HepG2 (cell line): ENCODE results near the gene PLVAP. TPM values are rescaled to one million over a fixed set of nuclear protein-coding genes. Genes with fewer than 3 reads are reported as not detected.

ENCODE experiments used
- CEBPZ ChIP-seq: IDR thresholded peaks from 2 replicates; pipeline ENCODE4 v1.6.1; 2012; ENCODE audit warnings: low read length, improper control_type of control experiment
- CERS6 ChIP-seq: sonication (generic); formaldehyde crosslinking; IDR thresholded peaks from 2 replicates; pipeline ENCODE4 v1.5.0; 2020; ENCODE audit warnings: missing genetic modification reagents
- CTCF ChIP-seq: sonication (generic); formaldehyde crosslinking; IDR thresholded peaks from 2 replicates; pipeline ENCODE4 v1.5.0; 2020; ENCODE audit warnings: mild to moderate bottlenecking, missing genetic modification reagents, moderate library complexity
- GABPA ChIP-seq, 2 experiments: IDR thresholded peaks; 2 replicates each; pipeline ENCODE4 v1.6.1; 2011 to 2016; ENCODE audit warnings: low read depth in 2 of 2, low read length in 1 of 2, missing biosample characterization in 1 of 2, missing genetic modification characterization in 1 of 2
- MNT ChIP-seq: fragments of 450-650 bp; IDR thresholded peaks from 2 replicates; pipeline ENCODE4 v1.6.1; 2016
- MXD4 ChIP-seq: IDR thresholded peaks from 2 replicates; pipeline ENCODE4 v1.6.1; 2016; ENCODE audit warnings: mild to moderate bottlenecking, missing biosample characterization, missing genetic modification reagents
- PCBP1 ChIP-seq: fragments of 200-400 bp; formaldehyde crosslinking; IDR thresholded peaks from 2 replicates; pipeline ENCODE4 v1.6.1; 2017; ENCODE audit warnings: mild to moderate bottlenecking, low read depth, low read length, borderline replicate concordance
- SNAI1 ChIP-seq: sonication (generic); formaldehyde crosslinking; IDR thresholded peaks from 2 replicates; pipeline ENCODE4 v1.5.0; 2020; ENCODE audit warnings: mild to moderate bottlenecking, missing genetic modification reagents, borderline replicate concordance
- SOX5 ChIP-seq: IDR thresholded peaks from 2 replicates; pipeline ENCODE4 v1.6.1; 2016; ENCODE audit warnings: borderline replicate concordance
- SP4 ChIP-seq: sonication (generic); formaldehyde crosslinking; IDR thresholded peaks from 2 replicates; pipeline ENCODE4 v1.8.1; 2023; ENCODE audit warnings: mild to moderate bottlenecking, missing genetic modification reagents
- STAG1 ChIP-seq: sonication (generic); formaldehyde crosslinking; IDR thresholded peaks from 2 replicates; pipeline ENCODE4 v1.4.0; 2020; ENCODE audit warnings: missing genetic modification reagents
- TP53 ChIP-seq: sonication (generic); formaldehyde crosslinking; conservative IDR thresholded peaks from 2 replicates; pipeline ENCODE4 v1.4.0; 2020; ENCODE audit warnings: missing genetic modification reagents
- ZBTB49 ChIP-seq: sonication (generic); formaldehyde crosslinking; IDR thresholded peaks from 2 replicates; pipeline ENCODE4 v1.4.0; 2020; ENCODE audit warnings: missing genetic modification reagents, borderline replicate concordance
- ZNF33B ChIP-seq: sonication (generic); formaldehyde crosslinking; IDR thresholded peaks from 2 replicates; pipeline ENCODE4 v1.5.1; 2020; ENCODE audit warnings: mild to moderate bottlenecking, missing genetic modification reagents
- ZNF546 ChIP-seq: sonication (generic); formaldehyde crosslinking; conservative IDR thresholded peaks from 2 replicates; pipeline ENCODE4 v1.8.1; 2023; ENCODE audit warnings: mild to moderate bottlenecking, missing genetic modification reagents
- ZNF549 ChIP-seq: sonication (generic); formaldehyde crosslinking; IDR thresholded peaks from 2 replicates; pipeline ENCODE4 v1.5.0; 2020; ENCODE audit warnings: missing genetic modification reagents
- ZNF691 ChIP-seq: sonication (generic); formaldehyde crosslinking; IDR thresholded peaks from 2 replicates; pipeline ENCODE4 v1.4.0; 2020; ENCODE audit warnings: missing genetic modification reagents, low read depth, mild to moderate bottlenecking, borderline replicate concordance
- ZNF749 ChIP-seq: sonication (generic); formaldehyde crosslinking; IDR thresholded peaks from 2 replicates; pipeline ENCODE4 v1.8.0; 2022; ENCODE audit warnings: mild to moderate bottlenecking, missing genetic modification reagents, moderate library complexity, borderline replicate concordance
- polyA plus RNA-seq, 8 experiments: library from polyadenylated mRNA; depleted of rRNA in 3 of 8; stranded (reverse) in 7 of 8; unstranded in 1 of 8; fragments of >200 nt; fragmentation: Illumina TruSeq in 4 of 8; extraction: Trizol in 4 of 8; gene quantifications; 2 replicates each; pipeline versions ENCODE4 v1.2.1 to v1.2.3, GENCODE V29; 2011 to 2016; ENCODE audit warnings: low read depth in 4 of 8, missing spikeins in 1 of 8, mixed read lengths in 1 of 8; ENCODE audit not compliant: insufficient read depth in 1 of 8
- total RNA-seq, 5 experiments: library from RNA; depleted of rRNA; stranded (reverse); fragments of >200 nt; fragmentation: Illumina TruSeq; extraction: Trizol; gene quantifications; 2 replicates each; pipeline ENCODE4 v1.2.3, GENCODE V29; 2016; ENCODE audit warnings: low read depth in 1 of 5

PLVAP gene
- total and polyA plus RNA-seq, 2 of the 13 experiments (the other 11 are each of a cell fraction or from before 2014, with no cell fraction given): 0.26 TPM; not detected in 1

GRCh38 chr19:17340302-17340870 is 36.8 kb downstream of the PLVAP start (continued):
- TF ChIP-seq GABPA (IDR thresholded peaks at IDR 0.05; ENCODE audit: low read depth, low read length) (no peak), GABPA (CRISPR knock-in tag; IDR thresholded peaks at IDR 0.05; ENCODE audit: low read depth) (no peak), SP4 (0 out of 2 replicates have a peak, but pooled peaks have one; percentile 52), MXD4 (CRISPR knock-in tag) (no peak), SNAI1 (CRISPR knock-in tag) (no peak), ZBTB49 (no peak), ZNF749 (no peak), SOX5 (CRISPR knock-in tag) (no peak), PCBP1 (no peak), ZNF549 (CRISPR knock-in tag) (no peak), ZNF33B (CRISPR knock-in tag) (no peak), CERS6 (CRISPR knock-in tag) (no peak), TP53 (CRISPR knock-in tag) (no peak), STAG1 (CRISPR knock-in tag) (no peak), CEBPZ (no peak), ZNF546 (no peak), MNT (no peak), ZNF691 (CRISPR knock-in tag) (no peak; the same call in 1 of the 2 replicates), CTCF (peak; percentile 26; the same call in 1 of the 2 replicates)
